A673 (cell line): ENCODE measurements around the gene BAIAP2.

Source experiments
- EZH2 ChIP-seq: fragments of 200-600 bp; sonication (generic); IDR thresholded peaks from 2 replicates; pipeline ENCODE4 v1.6.1; 2017; ENCODE audit warnings: borderline replicate concordance, low read depth, mild to moderate bottlenecking, mixed read lengths, antibody characterized with exemption, low read length; ENCODE audit not compliant: poor library complexity, severe bottlenecking
- TF ChIP-seq, protein P1 (sequence below): fragments of 300-800, 200-600 bp; sonication (generic); conservative IDR thresholded peaks from 2 replicates; pipeline ENCODE4 v1.5.1; 2017; ENCODE audit warnings: low read depth, mild to moderate bottlenecking, antibody characterized with exemption, low read length, moderate library complexity, mixed read lengths

DNA sequence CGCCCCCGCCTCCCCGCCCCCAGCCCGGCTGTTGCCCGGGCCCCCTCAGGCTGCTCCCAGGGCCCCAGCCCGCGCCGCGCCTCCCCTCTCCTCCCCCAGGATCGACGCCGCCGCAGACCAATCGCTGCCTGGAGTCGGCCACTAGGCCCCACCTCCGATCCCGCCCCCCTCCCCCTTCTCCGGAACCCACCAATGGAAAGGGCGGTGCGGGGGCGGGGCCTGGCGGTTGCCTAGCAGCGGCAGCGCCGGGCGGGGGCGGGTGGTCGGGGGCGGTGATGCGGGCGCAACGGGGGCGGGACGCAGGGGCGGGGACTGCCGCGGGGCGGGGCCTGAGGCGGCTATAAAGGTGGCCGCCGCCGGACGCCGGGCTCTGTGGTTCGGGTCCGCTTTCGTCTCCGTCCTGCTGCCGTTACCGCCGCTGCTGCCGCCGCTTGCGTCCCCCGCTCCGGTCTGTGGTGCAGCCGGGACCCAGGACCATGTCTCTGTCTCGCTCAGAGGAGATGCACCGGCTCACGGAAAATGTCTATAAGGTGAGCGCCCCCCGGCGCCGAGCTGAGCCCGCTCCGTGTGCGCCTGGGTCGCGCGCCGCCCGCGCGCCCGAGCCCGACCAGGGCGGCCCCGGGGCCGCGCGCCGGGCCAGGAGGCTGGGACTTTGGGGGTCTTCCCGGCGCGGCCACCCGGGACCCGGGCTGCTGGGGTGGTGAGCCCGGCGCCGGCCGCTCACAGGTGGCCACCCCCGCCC lies at the start of gene BAIAP2:
- TF ChIP-seq, protein P1, sequence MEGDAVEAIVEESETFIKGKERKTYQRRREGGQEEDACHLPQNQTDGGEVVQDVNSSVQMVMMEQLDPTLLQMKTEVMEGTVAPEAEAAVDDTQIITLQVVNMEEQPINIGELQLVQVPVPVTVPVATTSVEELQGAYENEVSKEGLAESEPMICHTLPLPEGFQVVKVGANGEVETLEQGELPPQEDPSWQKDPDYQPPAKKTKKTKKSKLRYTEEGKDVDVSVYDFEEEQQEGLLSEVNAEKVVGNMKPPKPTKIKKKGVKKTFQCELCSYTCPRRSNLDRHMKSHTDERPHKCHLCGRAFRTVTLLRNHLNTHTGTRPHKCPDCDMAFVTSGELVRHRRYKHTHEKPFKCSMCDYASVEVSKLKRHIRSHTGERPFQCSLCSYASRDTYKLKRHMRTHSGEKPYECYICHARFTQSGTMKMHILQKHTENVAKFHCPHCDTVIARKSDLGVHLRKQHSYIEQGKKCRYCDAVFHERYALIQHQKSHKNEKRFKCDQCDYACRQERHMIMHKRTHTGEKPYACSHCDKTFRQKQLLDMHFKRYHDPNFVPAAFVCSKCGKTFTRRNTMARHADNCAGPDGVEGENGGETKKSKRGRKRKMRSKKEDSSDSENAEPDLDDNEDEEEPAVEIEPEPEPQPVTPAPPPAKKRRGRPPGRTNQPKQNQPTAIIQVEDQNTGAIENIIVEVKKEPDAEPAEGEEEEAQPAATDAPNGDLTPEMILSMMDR: no peak
- TF ChIP-seq EZH2: no peak
